GM12872 (cell line): ENCODE measurements around the gene GAPVD1.

Source experiments
- TF ChIP-seq, protein P1 (sequence below): IDR thresholded peaks from 3 replicates; pipeline ENCODE4 v1.5.1; 2011; ENCODE audit warnings: low read depth, mild to moderate bottlenecking, low read length, moderate library complexity; ENCODE audit not compliant: insufficient read depth

Gene GAPVD1

DNA sequence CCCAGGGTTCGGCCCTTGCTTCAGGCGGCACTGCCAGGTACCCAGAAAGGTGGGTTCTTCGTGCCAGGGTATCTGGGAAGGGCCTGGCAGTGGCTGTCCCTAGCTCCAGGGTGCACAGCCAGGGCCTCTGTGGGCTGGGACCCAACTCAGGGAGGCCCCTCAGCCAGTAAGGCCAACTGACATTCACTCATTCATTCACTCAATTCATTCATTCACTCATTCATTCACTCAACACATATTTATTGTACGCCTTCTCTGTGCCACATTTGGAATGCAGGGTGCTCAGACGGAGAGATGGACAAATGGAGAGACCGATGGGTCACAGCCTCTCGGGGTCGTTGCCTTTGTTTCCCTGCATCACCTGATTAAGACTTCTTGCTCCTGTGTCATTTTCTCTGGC lies 154.9 kb downstream of the GAPVD1 start:
- TF ChIP-seq, protein P1, sequence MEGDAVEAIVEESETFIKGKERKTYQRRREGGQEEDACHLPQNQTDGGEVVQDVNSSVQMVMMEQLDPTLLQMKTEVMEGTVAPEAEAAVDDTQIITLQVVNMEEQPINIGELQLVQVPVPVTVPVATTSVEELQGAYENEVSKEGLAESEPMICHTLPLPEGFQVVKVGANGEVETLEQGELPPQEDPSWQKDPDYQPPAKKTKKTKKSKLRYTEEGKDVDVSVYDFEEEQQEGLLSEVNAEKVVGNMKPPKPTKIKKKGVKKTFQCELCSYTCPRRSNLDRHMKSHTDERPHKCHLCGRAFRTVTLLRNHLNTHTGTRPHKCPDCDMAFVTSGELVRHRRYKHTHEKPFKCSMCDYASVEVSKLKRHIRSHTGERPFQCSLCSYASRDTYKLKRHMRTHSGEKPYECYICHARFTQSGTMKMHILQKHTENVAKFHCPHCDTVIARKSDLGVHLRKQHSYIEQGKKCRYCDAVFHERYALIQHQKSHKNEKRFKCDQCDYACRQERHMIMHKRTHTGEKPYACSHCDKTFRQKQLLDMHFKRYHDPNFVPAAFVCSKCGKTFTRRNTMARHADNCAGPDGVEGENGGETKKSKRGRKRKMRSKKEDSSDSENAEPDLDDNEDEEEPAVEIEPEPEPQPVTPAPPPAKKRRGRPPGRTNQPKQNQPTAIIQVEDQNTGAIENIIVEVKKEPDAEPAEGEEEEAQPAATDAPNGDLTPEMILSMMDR, result no peak
